ENCODE results near the gene LRCOL1.

DNA sequence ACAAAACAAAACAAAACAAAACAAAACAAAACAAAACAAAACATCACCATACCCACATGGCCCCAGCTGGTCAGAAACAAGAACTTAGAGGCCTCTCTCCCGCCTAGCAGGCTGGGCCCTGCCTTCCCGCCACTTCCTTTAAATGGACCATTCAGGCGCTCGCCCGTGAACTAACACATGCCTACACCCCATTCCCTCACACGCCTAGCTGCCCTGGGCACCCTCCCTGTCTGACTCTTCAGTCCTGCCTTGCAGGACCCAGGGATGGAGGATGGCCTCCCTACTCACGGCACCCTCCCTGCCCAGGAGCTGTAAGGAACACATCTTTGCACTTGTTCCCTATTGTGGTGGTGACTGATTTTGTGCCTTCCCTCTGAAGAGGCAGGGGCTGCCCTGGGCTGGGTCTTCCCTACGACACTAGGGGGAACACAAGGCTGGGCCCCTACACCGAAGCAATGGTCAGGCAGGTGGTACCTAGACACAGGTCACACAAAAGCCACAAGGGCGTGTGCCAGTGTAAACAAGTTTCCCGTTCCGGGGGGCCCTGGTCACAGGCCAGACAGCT lies 29.7 kb upstream of the LRCOL1 start:
- TF ChIP-seq, protein P1, sequence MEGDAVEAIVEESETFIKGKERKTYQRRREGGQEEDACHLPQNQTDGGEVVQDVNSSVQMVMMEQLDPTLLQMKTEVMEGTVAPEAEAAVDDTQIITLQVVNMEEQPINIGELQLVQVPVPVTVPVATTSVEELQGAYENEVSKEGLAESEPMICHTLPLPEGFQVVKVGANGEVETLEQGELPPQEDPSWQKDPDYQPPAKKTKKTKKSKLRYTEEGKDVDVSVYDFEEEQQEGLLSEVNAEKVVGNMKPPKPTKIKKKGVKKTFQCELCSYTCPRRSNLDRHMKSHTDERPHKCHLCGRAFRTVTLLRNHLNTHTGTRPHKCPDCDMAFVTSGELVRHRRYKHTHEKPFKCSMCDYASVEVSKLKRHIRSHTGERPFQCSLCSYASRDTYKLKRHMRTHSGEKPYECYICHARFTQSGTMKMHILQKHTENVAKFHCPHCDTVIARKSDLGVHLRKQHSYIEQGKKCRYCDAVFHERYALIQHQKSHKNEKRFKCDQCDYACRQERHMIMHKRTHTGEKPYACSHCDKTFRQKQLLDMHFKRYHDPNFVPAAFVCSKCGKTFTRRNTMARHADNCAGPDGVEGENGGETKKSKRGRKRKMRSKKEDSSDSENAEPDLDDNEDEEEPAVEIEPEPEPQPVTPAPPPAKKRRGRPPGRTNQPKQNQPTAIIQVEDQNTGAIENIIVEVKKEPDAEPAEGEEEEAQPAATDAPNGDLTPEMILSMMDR (IDR thresholded peaks at IDR 0.05; ENCODE audit: low read depth, low read length) = no peak
- no peak for TF ChIP-seq EZH2phosphoT487 (IDR thresholded peaks at IDR 0.05; ENCODE audit: low read depth)
